B cell (primary cell): ENCODE results near the gene TMEM143. TPM values are rescaled to one million over a fixed set of nuclear protein-coding genes. Genes with fewer than 3 reads are reported as not detected.

ENCODE experiments used
- ATAC-seq: fragments of 200-7000 bp; cut with Tn5 transposase; one replicate; pipeline ENCODE4 v1.10.0; 2021; ENCODE audit warnings: low read depth, mild to moderate bottlenecking, moderate number of reproducible peaks, moderate library complexity
- CTCF ChIA-PET: fragments of 350-600 bp; sonication (Branson Sonifier 250); formaldehyde crosslinking; loops from one replicate; lab custom pipeline; 2021; ENCODE audit warnings: antibody characterized with exemption, inconsistent platforms; lab: Charles Lee
- POLR2A ChIA-PET: fragments of 350-600 bp; sonication (Branson Sonifier 250); formaldehyde crosslinking; loops from one replicate; lab custom pipeline; 2021; ENCODE audit warnings: antibody characterized with exemption; lab: Charles Lee
- DNase-seq: peaks from one replicate; pipeline ENCODE4 v3.0.0; 2013
- H2AFZ ChIP-seq: 2 replicates; pipeline ENCODE4 v1.6.1; 2012; ENCODE audit warnings: mild to moderate bottlenecking, low read depth, low read length; ENCODE audit not compliant: insufficient read depth, poor library complexity, severe bottlenecking
- H3K27ac ChIP-seq, 2 donors: 1 replicate in 1 of 2; 2 replicates in 1 of 2; pipeline ENCODE4 v1.5.1; 2012 to 2013; ENCODE audit warnings: low read length in 2 of 2, mild to moderate bottlenecking in 2 of 2, moderate library complexity in 1 of 2
- H3K27me3 ChIP-seq, 4 experiments: fragments of 200-600 bp in 1 of 4; sonication (generic) in 1 of 4; replicated peaks in 1 of 4; 1 replicate in 2 of 4; 2 replicates in 2 of 4; pipeline versions ENCODE4 v1.6.1 to v1.7.0; 2013 to 2016; ENCODE audit warnings: low read length in 3 of 4, mild to moderate bottlenecking in 2 of 4, mixed read lengths in 1 of 4, moderate library complexity in 1 of 4; ENCODE audit not compliant: insufficient read depth in 4 of 4, control insufficient read depth in 3 of 4; ENCODE audit errors: control extremely low read depth in 1 of 4
- H3K36me3 ChIP-seq, 2 experiments: replicated peaks in 1 of 2; 1 replicate in 1 of 2; 2 replicates in 1 of 2; pipeline versions ENCODE4 v1.6.1 to v1.7.1; 2013; ENCODE audit warnings: low read length in 1 of 2; ENCODE audit not compliant: insufficient read depth in 2 of 2, control insufficient read depth in 1 of 2; ENCODE audit errors: control extremely low read depth in 1 of 2, extremely low read depth in 1 of 2
- H3K4me1 ChIP-seq, 2 donors: fragments of 200-600 bp in 1 of 2; sonication (generic) in 1 of 2; 1 replicate in 1 of 2; 2 replicates in 1 of 2; pipeline versions ENCODE4 v1.5.1 to v1.6.1; 2013 to 2017; ENCODE audit warnings: low read length in 2 of 2; ENCODE audit not compliant: control insufficient read depth in 2 of 2, insufficient read depth in 2 of 2
- H3K4me2 ChIP-seq: replicated peaks from 2 replicates; pipeline ENCODE3; 2012; ENCODE audit warnings: mild to moderate bottlenecking, low read depth, low read length; ENCODE audit not compliant: poor library complexity, severe bottlenecking
- H3K4me3 ChIP-seq, 5 experiments: fragments of 200-600 bp in 1 of 5; sonication (generic) in 1 of 5; 1 replicate in 3 of 5; 2 replicates in 2 of 5; pipeline versions ENCODE4 v1.5.1 to v1.7.0; 2011 to 2016; ENCODE audit warnings: low read length in 4 of 5, mild to moderate bottlenecking in 4 of 5, low read depth in 2 of 5, control low read depth in 1 of 5, moderate library complexity in 1 of 5; ENCODE audit not compliant: insufficient read depth in 1 of 5; ENCODE audit errors: control extremely low read depth in 1 of 5, extremely low read depth in 1 of 5
- H3K79me2 ChIP-seq: fragments of 200-600 bp; sonication (generic); one replicate; pipeline ENCODE4 v1.6.0; 2016; ENCODE audit warnings: low read length; ENCODE audit not compliant: control insufficient read depth, insufficient read depth
- H3K9ac ChIP-seq: fragments of 200-600 bp; sonication (generic); 2 replicates; pipeline ENCODE4 v1.6.1; 2017; ENCODE audit warnings: mild to moderate bottlenecking, low read length, moderate library complexity
- H3K9me3 ChIP-seq, 3 donors: one replicate each; pipeline versions ENCODE4 v1.6.1 to v1.7.1; 2013; ENCODE audit warnings: low read length in 2 of 3; ENCODE audit not compliant: control insufficient read depth in 2 of 3, insufficient read depth in 1 of 3; ENCODE audit errors: control extremely low read depth in 1 of 3
- H4K20me1 ChIP-seq: 2 replicates; pipeline ENCODE4 v1.6.0; 2012; ENCODE audit warnings: mild to moderate bottlenecking, low read length; ENCODE audit not compliant: insufficient read depth, control insufficient read depth, poor library complexity, severe bottlenecking
- H3K27ac Mint-ChIP-seq: one replicate; pipeline ENCODE4 v1.8.0; 2021; ENCODE audit warnings: mixed read lengths
- H3K27me3 Mint-ChIP-seq: one replicate; pipeline ENCODE4 v1.8.0; 2021; ENCODE audit warnings: mixed read lengths
- H3K4me1 Mint-ChIP-seq: one replicate; pipeline ENCODE4 v1.8.0; 2021; ENCODE audit warnings: mixed read lengths
- H3K4me3 Mint-ChIP-seq: one replicate; pipeline ENCODE4 v1.8.0; 2021; ENCODE audit warnings: mixed read lengths
- H3K9me3 Mint-ChIP-seq: one replicate; pipeline ENCODE4 v1.8.0; 2022; ENCODE audit warnings: mixed read lengths; ENCODE audit not compliant: insufficient read depth
- CTCF ChIP-seq: fragments of 200-600 bp; IDR thresholded peaks from one replicate; pipeline ENCODE4 v1.8.0; 2022; ENCODE audit warnings: antibody characterized with exemption, mild to moderate bottlenecking
- EZH2 ChIP-seq: IDR thresholded peaks from 2 replicates; pipeline ENCODE4 v1.6.1; 2012; ENCODE audit warnings: borderline replicate concordance, low read depth, mild to moderate bottlenecking, moderate library complexity, low read length; ENCODE audit not compliant: insufficient read depth, poor library complexity, severe bottlenecking
- WGBS: methylation state at CpG from one replicate; pipeline ENCODE4 v1.1.5; 2013; ENCODE audit warnings: missing lambda C conversion rate; ENCODE audit not compliant: insufficient coverage; 5-methylcytosine and 5-hydroxymethylcytosine counted together
- intact Hi-C: fragments of 100-400 bp; cut with micrococcal nuclease; formaldehyde crosslinking; loops from one replicate; pipeline ENCODE4 v1.10.0; 2022
- polyA plus RNA-seq: library from polyadenylated mRNA; depleted of rRNA; stranded (reverse); fragments of >200 nt; gene quantifications from 2 replicates; pipeline ENCODE4 v1.2.3, GENCODE V29; 2012
- total RNA-seq, 2 donors: library from RNA; stranded (reverse); fragments of 120-200 nt in 1 of 2; gene quantifications; 1 replicate in 1 of 2; 2 replicates in 1 of 2; pipeline versions ENCODE4 v1.2.3 to v1.2.4, GENCODE V29; 2013 to 2022

The TMEM143 gene
- total and polyA plus RNA-seq, 2 donors (not counting 1 experiment from before 2014, with no cell fraction given) = 30.0 to 34.3 TPM

DNA sequence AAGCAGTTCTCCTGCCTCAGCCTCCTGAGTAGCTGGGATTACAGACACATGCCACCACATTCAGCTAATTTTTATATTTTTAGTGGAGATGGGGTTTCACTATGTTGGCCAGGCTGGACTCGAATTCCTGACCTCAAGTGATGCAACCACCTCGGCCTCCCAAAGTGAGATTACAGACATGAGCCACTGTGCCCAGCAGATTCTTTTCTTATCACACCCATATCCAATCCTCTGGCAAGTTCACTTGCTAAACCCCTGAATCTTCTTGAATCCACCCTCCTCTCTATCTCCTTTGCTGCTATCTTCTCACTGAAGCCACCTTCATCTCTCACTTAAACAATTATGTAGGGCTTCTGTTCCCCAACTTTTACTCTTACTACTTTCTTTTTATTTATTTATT, 17.5 kb downstream of the TMEM143 start:
- Histone ChIP-seq H3K4me3 (no peak overlapping the region), H3K36me3 (peaks cover 0 to 8% of the 10 kb centered on the region in 2 experiments), H3K4me2 (no peak overlapping the region), H4K20me1 (no peaks in the 10 kb centered on the region), H3K9me3 (no peaks in the 10 kb centered on the region), H3K9ac (no peak overlapping the region), H3K4me1 (peaks cover 0 to under 1% of the 10 kb centered on the region in 2 donors), H2AFZ (no peak overlapping the region), H3K27ac (no peak overlapping the region), H3K27me3 (no peaks in the 10 kb centered on the region), H3K79me2 (no peaks in the 10 kb centered on the region)
- ATAC-seq = no peak
- H3K27ac Mint-ChIP-seq = no peak overlapping the region
- H3K4me3 Mint-ChIP-seq = no peak overlapping the region
- CTCF ChIA-PET = no interaction called here
- WGBS = 93% methylated on average over 2 of the region's 2 CpGs
- TF ChIP-seq CTCF = no peak
- TF ChIP-seq EZH2 = no peak
- H3K4me1 Mint-ChIP-seq = peaks cover 2% of the 10 kb centered on the region
- DNase-seq = no peak
- intact Hi-C loops = no loop called here
- H3K9me3 Mint-ChIP-seq = no peaks in the 10 kb centered on the region
- POLR2A ChIA-PET = no interaction called here
- no peaks in the 10 kb centered on the region for H3K27me3 Mint-ChIP-seq

GRCh38 chr19:48344892-48345291, 18.8 kb downstream of the TMEM143 start:
- intact Hi-C loops = no loop called here
- H3K4me3 Mint-ChIP-seq = no peak overlapping the region
- Histone ChIP-seq H3K27me3 (no peaks in the 10 kb centered on the region), H3K27ac (no peak overlapping the region), H3K4me2 (no peak overlapping the region), H3K4me3 (no peak overlapping the region), H3K9me3 (no peaks in the 10 kb centered on the region), H2AFZ (no peak overlapping the region), H3K4me1 (no peaks in the 10 kb centered on the region), H3K36me3 (peaks cover 0 to 9% of the 10 kb centered on the region in 2 experiments), H4K20me1 (no peaks in the 10 kb centered on the region), H3K79me2 (no peaks in the 10 kb centered on the region), H3K9ac (no peak overlapping the region)
- WGBS = 89% methylated on average over 6 of the region's 6 CpGs
- H3K9me3 Mint-ChIP-seq = no peaks in the 10 kb centered on the region
- ATAC-seq = no peak
- no peaks in the 10 kb centered on the region for H3K4me1 Mint-ChIP-seq
- no peaks in the 10 kb centered on the region for H3K27me3 Mint-ChIP-seq
- POLR2A ChIA-PET = no interaction called here
- H3K27ac Mint-ChIP-seq = no peak overlapping the region
- CTCF ChIA-PET = no interaction called here
- DNase-seq = no peak
- TF ChIP-seq CTCF = no peak
- TF ChIP-seq EZH2 = no peak
